Hematopoietic multipotent progenitor cell treated with erythropoietin and hydrocortisone succinate and interleukin-3 and kit ligand, for 15 days (in vitro differentiated cells): ENCODE data around the gene FAM222A.

Experiments
- DNase-seq: peaks from one replicate; pipeline ENCODE4 v3.0.0-alpha.2; 2015; ENCODE audit warnings: low spot score

FAM222A gene

DNA sequence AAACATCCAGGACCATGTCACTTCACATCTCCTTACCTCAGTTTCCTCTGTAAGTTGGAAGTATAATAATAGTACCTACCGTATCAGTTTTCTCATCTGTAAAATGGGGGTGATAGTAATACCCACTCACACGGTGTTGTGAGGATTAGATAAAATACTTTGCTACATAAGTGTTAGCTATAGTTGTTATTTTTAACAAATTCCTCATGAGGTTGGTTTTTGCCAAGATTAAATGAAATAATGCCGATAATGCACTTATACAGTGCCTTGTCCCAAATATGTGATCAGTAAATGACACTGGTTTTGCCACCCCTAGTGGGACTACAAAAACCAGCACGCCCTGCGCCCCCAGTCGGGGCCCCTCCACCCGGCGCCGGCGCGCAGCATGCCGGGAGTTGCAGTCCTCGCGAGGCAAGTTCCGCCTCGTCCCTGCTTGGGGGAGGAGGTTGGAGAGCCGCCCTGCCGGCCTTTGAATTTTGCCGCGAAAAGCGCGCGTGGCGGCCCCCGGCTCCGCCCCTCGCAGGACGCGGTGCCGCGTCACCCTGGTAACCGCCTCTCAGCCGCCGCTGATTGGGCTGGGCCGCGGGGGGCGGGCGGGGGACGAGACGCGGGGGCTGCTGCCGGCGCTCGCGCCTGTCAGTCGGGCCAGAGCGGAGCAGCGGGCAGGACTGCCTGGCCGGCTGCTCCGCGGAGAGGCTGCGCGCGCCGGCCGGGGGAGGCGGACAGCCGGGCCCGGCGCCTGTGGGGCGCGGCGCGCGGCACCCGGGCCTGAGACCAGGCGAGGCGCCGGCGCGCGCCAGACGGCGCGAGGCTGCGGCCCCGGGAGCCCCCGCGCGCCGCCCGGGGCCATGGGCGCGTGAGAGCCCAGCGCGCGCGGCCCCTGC is at the start of gene FAM222A:
Gene FAM222A (plus strand): TSS at position 639 of the 884 bp plus-strand sequence. CDS start 30,322 bp downstream, outside the sequence.
- peak; percentile 82 for DNase-seq

DNA sequence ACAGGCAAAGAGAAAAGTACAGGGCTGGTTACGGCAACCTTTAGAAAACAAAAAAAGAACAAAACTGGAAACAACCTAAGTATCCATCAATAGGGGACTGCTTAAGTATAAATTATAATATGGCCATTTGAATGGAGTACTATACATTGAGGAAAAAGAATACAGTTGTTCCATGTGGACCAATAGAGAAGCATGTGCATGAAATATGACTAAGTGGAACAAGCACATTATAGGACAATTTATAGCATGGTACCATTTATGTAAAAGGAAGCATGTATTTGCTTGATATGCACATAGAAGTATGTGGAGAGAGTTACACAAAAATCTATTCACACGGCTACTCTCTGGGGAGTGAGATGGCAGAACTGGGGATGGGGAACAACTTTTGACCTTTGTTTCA is 49.2 kb upstream of the FAM222A start:
- DNase-seq = no peak

DNA sequence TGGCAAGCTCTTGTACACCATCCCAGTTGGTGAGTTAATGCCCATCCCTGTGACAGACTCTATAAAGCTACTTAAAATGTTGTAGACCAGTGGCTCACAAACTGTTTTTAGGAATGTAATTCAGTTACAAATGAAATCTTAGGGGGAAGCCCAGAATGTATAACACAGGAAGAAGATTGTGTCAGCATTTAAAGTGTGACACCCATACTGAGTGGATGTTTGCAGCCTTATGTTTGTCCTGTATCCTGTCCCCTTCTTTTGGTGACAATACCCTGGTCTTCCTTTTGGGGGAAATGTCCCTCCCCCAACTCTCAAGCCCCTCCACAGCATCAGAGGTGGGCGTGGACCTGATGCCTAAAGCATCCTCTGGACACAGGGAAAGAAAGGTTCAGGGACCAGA is 47.6 kb upstream of the FAM222A start:
- no peak for DNase-seq

DNA sequence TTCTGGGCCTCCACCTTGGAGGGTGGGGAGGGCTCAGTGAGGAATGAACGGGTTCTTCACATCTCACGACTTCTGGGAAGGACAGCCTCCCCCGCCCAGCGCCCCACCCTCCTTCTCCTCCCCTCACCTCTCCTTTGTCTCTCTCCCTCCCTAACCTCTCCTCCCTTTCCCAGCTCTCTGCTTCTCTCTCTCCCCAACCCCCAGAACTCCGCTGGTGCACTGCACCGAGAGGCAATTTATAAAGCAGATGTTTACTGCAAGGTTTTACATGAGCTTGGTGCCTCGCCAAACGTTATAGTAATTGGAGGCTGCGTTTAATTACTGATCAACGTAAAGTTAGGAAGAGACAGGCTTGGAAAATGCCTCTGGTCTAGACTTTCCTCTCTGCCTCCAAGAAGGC is 42.9 kb upstream of the FAM222A start:
- DNase-seq = no peak

DNA sequence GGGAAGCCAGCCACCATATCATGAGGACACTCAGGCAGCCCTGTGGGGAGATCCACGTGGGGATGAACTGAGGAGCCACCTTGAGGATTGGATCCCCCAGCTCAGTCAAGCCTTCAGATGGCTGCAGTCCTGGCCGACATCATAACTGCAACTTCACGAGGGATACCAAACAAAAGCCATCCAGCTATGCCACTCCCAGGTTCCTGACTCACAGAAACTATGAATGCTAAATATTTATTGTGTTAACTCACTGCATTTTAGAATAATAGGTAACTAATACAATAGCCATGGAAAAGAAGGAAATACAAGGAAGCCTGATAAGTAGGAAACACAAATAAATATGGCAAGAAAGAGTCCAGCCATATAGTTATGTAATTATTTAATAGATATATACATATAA is 42.1 kb upstream of the FAM222A start:
- no peak for DNase-seq

DNA sequence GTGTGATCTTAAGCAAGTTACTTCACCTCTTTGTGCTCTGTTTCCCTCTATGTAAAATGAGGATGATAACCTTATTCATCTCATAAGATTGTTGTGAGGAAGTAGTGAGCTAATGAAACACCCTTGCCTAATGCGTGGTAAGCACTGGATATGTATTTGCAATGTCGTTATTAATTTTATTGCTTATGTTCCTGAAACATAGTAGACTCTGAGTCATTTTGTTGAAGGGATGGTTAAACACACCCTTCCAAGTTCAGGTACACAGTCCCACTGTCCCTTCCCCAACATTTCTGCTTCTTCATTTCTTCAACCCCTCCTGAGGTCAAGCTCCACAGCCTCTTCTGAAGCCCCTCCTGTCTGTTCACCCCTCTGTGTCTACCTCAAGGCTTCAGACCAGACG is 40.2 kb upstream of the FAM222A start:
- DNase-seq = no peak

DNA sequence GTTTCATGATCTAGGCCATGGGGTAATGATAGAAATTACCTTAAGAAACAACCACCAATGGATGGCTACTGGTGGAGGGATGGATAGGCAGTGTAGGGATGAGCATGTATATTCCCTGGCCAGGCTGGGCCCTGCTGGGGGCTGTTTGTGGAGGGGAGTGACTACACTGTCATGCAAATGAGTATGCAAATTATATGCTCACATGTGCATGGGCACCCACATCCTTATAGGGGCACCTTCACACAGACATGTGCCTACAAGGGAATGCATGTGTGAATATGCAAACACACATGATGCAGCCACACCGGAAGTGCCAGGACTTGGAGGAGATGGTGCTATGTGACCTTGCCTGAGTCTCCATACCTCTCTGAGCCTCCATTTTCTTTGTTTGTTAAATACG is 39.7 kb upstream of the FAM222A start:
- DNase-seq = no peak

DNA sequence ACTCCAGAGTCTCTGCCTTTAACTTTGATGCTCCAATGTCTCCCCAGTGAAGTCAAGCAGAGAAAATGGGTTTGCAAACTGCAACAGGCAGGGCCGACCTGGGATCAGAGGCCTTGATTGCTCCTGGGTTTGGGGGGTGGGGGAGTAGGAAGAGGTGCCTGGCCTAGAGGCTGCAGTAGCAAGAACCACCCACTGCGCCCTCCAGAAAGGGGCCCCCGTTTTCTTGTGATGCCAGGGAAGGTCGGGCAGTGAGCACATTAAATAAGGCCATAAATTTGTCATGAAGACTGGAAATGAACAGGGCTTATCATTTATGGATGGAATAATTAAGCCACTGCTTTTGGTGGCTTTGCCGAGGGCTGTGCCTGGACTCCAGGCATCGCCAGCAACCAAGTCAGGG is 38.2 kb upstream of the FAM222A start:
- DNase-seq = no peak

DNA sequence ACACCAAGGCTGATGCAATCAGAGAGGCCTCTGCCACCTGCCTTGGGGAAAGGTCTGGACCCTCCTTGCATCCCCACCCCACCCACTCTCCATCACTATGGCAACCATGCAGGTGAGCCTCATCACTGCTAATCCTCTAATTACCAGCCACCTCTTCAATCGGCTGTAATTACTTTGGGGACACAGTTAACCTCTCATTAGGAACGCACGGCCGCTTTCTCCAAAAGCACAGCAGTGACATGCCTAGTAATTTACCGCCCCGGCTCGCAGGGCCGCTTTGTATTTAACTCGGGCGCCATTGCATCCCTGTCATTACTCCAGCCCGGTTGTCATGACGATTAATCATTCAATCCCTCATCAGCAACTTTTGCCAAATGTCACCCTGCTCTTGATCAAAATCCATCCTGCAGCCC is 36.3 kb upstream of the FAM222A start:
- no peak for DNase-seq

DNA sequence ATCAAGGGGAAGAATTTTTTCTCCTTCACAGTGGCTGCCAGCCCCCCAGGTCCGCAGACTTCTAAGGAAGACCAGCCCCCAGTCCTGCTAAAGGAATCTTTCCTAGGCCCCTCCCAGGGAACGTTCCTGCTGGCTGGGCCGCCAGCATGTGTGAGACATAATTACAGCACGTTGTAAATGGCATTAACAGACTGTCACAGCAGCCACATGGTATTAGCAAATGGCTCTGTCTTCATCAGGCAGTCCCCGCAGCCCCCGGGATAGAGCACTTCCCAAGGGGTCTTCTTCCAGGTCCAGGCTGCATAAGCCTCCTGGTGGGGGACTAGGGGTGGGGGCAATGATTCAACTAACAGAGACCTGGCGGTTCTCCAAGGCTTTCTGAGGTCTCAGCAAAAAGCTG is 34.9 kb upstream of the FAM222A start:
- DNase-seq = no peak

DNA sequence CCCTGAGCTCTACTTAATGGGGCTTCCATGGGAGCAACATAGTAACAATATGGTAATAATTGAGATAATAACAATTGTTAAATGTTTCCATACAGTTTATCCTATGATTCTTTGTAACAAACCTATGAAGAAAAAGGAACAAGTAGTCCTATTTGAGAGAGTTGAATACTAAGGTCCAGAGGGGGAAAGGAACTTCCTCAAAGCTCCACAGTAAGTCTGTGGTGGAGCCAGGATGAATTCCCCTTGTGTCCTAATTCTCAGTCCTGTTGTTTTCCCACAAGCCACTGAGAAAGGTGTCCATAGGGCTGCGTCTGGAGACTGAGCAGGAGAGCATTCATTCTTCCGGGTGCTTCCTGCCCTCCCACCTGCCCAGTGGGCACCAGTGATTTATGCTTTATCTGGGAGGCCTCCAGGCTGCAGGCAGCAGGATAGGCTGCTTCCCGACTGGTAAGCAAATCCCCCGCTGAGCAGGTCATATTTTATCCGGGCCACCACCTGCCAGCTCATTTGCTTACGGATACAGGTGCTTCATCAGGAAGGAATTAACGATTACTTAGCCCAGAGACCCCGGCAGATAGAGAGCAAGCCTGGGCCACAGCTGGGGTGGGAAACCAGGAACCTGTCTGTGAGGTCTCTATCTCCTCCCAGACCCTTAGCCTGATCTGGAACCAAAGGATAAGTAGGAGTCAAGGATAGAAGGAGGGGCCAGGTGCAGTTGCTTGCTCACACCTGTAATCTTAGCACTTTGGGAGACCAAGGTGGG is 33.9 kb upstream of the FAM222A start:
- no peak for DNase-seq

DNA sequence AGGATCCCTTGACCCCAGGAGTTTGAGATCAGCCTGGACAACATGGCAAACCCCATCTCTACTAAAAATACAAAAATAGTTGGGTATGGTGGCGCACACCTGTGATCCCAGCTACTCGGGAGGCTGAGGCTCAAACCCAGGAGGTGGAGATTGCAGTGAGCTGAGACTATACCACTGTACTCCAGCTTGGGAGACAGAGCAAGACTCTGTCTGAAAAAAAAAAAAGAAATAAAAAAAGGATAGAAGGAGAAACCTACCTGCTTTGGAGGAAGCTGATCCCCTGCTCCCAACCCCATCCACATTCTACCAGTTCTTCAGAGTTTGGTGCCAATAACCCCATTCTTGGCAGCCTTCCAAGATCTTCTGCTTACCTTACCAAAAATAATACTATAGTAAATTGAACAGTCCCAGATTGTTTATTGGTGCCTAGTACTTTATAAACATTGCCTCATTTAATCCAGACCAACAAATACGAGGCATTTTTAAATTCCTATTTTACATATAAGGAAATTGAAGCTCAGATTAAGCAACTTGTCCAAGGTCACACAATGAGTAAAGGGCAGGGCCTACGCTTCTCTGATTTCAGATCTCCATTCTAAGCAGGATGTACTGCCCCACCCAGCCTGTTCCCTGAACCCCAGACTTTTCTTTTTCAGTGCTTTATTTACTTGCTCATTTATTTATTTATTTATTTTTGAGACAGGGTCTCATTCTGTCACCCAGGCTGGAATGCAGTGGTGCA is 33.2 kb upstream of the FAM222A start:
- no peak for DNase-seq

DNA sequence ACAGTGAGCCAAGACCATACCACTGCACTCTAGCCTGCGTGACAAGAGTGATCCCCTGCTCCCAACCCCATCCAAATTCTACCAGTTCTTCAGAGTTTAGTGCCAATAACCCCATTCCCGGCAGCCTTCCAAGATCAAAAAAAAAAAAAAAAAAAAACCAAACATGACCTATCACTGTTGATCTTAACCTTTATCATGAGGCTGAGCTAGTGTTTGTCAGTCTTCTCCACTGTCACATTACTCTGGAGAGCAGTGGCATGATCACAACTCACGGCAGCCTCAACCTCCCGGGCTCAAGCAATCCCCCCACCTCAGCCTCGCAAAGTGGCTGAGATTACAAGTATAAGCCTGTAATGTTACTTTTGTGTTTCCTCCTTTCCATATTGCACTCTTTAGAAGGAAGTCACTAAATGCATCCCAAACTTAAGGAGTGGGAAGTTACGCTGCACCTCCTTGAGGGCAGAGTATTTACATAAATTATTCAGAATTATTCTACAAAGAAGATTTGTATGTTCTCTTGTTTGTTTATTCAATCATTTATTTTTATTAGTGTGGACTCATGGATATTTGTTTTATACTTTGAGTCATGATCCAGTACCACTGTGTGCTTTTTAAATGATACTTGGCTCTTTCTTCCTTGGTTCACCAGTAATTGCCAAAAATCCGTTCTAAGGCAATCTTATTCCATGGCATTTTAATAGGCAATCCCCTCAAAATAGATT is 31.5 kb upstream of the FAM222A start:
- no peak for DNase-seq

DNA sequence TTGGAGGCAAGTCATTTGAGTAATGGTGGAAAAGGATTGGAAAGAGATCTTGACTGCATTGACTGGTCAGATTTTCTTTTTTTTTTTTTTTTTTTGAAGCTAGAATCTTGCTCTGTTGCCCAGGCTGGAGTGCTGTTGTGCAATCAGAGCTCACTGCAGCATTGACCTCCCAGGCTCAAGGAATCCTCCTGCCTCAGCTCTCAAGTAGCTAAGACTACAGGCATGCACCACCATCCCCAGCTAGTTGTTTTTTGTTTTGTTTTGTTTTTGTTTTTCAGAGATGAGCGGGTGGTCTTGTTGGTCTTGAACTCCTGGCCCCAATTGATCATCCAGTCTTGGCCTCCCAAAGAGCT is 30.9 kb upstream of the FAM222A start:
- DNase-seq = no peak

DNA sequence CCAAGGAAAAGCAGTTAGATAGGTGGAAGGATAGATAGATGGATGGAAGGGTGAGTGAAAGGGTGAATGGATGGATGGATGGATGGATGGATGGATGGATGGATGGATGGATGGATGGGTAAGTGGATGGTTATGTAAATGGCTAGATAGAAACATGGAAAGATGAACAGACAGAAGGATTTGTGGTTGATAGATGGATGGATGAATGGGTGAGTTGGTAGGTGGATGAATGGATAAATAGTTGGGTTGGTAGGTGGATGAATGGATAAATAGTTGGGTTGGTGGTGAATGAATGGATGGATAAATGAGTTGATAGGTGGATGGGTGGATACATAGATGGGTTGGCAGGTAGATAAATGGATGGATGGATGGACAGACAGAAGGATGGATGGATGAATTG is 30.3 kb upstream of the FAM222A start:
- DNase-seq = no peak

DNA sequence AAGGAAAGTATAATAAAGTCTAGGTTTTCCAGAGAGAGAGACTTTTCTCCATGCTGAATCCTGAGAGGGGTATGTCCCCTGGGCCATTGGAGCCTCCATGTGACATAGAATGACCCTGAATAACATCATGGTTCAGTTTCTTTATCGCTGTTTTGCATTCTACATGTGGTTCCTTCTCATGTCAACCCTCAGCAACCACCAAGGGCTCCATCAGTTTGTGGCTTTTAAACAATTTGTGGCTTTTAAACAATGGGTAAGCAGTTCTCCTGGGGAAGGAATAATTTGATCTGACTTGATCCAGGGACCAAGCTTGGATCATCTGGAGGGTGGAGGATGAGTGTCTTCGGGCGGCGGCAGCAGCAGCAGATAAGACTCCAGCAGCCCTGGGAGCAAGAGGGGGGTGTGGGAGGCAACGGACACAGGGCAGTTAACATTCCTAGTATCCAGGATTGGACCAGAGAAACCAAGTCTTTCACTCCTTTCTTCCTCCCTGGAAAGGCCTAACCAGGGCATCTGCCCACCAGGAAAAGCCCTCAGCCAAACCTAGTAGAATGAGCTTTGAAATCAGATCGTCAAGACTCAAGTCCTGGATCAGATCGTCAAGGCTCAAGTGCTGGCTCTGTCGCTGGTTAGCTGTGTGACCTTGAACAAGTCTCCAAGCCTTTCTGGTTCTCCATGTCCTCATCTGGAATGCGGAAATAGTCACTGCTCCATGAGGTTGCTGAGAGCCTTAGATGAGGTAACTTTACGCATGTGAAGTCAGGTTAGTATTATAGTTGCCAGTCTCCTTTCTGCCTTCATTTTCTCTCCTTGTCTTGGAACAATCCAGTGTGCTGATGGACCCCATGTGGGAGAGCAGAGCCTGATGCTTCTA is 27.8 kb upstream of the FAM222A start:
- no peak for DNase-seq

DNA sequence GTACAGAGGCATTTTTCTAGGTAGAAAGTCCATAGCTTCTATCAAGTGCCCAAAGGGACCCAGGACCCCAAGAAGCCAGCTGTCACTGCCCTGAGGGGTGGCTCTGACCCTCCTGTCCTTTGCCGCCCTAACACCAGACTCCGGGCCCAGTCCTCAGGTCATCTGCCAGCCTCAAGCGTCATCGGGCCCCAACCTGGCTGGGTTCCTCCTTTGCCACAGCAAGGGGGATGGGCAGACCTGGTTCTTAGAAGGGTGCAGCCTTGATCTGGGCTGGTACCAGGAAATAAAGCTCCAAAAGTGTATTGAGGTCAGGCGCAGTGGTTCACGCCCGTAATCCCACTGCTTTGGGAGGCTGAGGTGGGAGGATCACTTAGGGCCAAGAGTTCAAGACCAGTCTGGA is 27.1 kb upstream of the FAM222A start:
- DNase-seq = no peak

DNA sequence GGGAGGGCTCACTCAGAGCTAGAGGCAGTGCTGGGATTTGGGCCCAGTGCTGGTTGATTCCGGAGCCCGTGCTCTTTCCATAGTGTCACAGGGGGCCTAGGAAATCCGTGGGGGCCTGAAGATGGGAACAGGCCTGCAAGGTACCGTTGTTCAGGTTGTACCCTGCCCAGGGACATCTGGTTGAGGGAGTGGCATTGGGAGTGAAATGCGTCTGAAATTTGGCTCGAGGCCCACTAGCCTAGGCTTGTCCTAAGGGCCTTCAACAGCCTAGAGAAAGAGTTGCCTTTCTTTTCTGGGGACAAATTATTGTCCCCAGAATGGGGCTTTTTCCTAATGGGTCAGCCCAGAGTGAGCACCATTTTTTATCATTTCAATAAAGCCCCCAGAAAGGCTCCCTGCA is 26.4 kb upstream of the FAM222A start:
- peak; percentile 11 for DNase-seq

DNA sequence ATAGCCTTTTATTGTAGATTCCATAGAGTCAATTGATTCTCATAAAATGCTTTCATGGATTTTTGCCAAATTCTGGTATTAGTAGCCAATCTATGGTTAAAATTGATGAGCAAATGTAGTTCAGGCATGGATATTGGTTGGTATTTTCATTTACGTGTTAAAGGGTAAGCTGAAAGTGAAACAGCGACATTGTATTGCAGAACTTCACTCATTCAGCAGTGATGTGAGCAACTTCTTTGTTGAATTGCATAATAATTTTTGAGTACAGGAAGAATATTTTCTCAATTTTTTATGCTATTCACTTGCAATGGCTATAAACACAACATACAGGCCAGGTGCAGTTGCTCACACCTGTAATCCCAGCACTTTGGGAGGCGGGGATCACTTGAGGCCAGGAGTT is 24.2 kb upstream of the FAM222A start:
- no peak for DNase-seq

DNA sequence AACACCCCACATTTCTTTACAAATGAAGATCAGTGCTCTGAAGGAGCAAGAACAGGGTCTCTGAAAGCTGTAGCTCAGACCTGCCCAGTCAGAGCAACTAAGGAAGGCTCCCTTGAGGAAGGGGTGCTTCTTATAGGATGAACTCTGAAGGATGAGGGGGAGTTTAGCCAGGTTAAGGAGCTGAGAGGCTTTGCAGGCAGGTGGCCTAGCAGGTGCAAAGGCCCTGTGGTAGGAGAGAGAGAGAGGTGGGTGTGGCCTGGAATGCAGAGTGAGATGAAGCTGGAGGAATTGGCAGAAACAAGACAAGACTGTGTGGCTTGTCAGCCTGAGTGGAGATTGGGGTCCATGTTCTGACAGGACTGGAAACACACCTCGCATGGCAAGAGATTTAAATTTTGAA is 20.5 kb upstream of the FAM222A start:
- no peak for DNase-seq
